Neuronal stem cell (in vitro differentiated cells): ENCODE results near the gene NCKIPSD.

Experiments
- DNase-seq: peaks from one replicate; pipeline ENCODE4 v3.0.0-alpha.2; 2013; ENCODE audit warnings: low spot score
- H2AFZ ChIP-seq: one replicate; pipeline ENCODE4 v1.6.1; 2013; ENCODE audit warnings: mild to moderate bottlenecking, low read length, inconsistent platforms
- H2AK5ac ChIP-seq: 2 replicates; pipeline ENCODE4 v1.6.1; 2013; ENCODE audit warnings: low read depth, mild to moderate bottlenecking, inconsistent platforms, low read length, moderate library complexity, mixed read lengths
- H2BK120ac ChIP-seq: 2 replicates; pipeline ENCODE4 v1.6.1; 2013; ENCODE audit warnings: low read depth, mild to moderate bottlenecking, inconsistent platforms, low read length, moderate library complexity, mixed read lengths
- H2BK12ac ChIP-seq: one replicate; pipeline ENCODE4 v1.6.1; 2013; ENCODE audit warnings: low read length, inconsistent platforms
- H2BK15ac ChIP-seq: 2 replicates; pipeline ENCODE4 v1.6.1; 2013; ENCODE audit warnings: mild to moderate bottlenecking, low read length, inconsistent platforms, mixed read lengths
- H2BK5ac ChIP-seq: one replicate; pipeline ENCODE4 v1.6.1; 2013; ENCODE audit warnings: inconsistent platforms, mild to moderate bottlenecking, low read length, moderate library complexity
- H3K14ac ChIP-seq: one replicate; pipeline ENCODE4 v1.6.1; 2013; ENCODE audit warnings: low read length, inconsistent platforms
- H3K18ac ChIP-seq: 2 replicates; pipeline ENCODE4 v1.6.1; 2013; ENCODE audit warnings: low read length, inconsistent platforms
- H3K23ac ChIP-seq: 2 replicates; pipeline ENCODE4 v1.6.1; 2013; ENCODE audit warnings: low read depth, mild to moderate bottlenecking, mixed read lengths, low read length, inconsistent platforms; ENCODE audit not compliant: poor library complexity
- H3K27ac ChIP-seq: replicated peaks from 3 replicates; pipeline ENCODE4 v1.5.1; 2013; ENCODE audit warnings: low read length, inconsistent platforms
- H3K27me3 ChIP-seq, 3 experiments: 2 replicates each; pipeline ENCODE4 v1.6.1; 2013; ENCODE audit warnings: low read length in 3 of 3, mild to moderate bottlenecking in 2 of 3, inconsistent platforms in 1 of 3, low read depth in 1 of 3, mixed read lengths in 1 of 3, moderate library complexity in 1 of 3; ENCODE audit not compliant: control insufficient read depth in 3 of 3, insufficient read depth in 3 of 3
- H3K36me3 ChIP-seq, 2 donors: replicated peaks in 1 of 2; 2 replicates each; pipeline ENCODE4 v1.6.1; 2013; ENCODE audit warnings: low read length in 2 of 2; ENCODE audit not compliant: control insufficient read depth in 2 of 2, insufficient read depth in 2 of 2
- H3K4ac ChIP-seq: 2 replicates; pipeline ENCODE4 v1.6.1; 2013; ENCODE audit warnings: inconsistent platforms, mild to moderate bottlenecking, low read length, moderate library complexity
- H3K4me1 ChIP-seq, 2 donors: 1 replicate in 1 of 2; 2 replicates in 1 of 2; pipeline ENCODE4 v1.6.1; 2013; ENCODE audit warnings: low read length in 2 of 2, low read depth in 1 of 2; ENCODE audit not compliant: control insufficient read depth in 2 of 2, insufficient read depth in 1 of 2
- H3K4me2 ChIP-seq: one replicate; pipeline ENCODE4 v1.6.1; 2013; ENCODE audit warnings: mild to moderate bottlenecking, low read length, inconsistent platforms; ENCODE audit not compliant: insufficient read depth, poor library complexity, severe bottlenecking
- H3K4me3 ChIP-seq, 2 donors: 2 replicates each; pipeline ENCODE4 v1.5.1; 2013; ENCODE audit warnings: low read length in 2 of 2, mild to moderate bottlenecking in 2 of 2, inconsistent platforms in 1 of 2, moderate library complexity in 1 of 2
- H3K79me1 ChIP-seq: one replicate; pipeline ENCODE4 v1.6.1; 2013; ENCODE audit warnings: low read depth, mild to moderate bottlenecking, inconsistent platforms, low read length, moderate library complexity
- H3K9ac ChIP-seq: one replicate; pipeline ENCODE4 v1.6.1; 2013; ENCODE audit warnings: mild to moderate bottlenecking, low read depth, low read length, inconsistent platforms; ENCODE audit not compliant: poor library complexity
- H3K9me3 ChIP-seq, 2 donors: replicated peaks in 1 of 2; 2 replicates each; pipeline versions ENCODE3 to v1.6.1; 2013; ENCODE audit warnings: low read length in 2 of 2, mild to moderate bottlenecking in 2 of 2, inconsistent platforms in 1 of 2, low read depth in 1 of 2, mixed read lengths in 1 of 2, moderate library complexity in 1 of 2; ENCODE audit not compliant: control insufficient read depth in 2 of 2, insufficient read depth in 1 of 2
- H4K8ac ChIP-seq: one replicate; pipeline ENCODE4 v1.6.1; 2013; ENCODE audit warnings: low read depth, mild to moderate bottlenecking, inconsistent platforms, low read length, moderate library complexity
- H4K91ac ChIP-seq: one replicate; pipeline ENCODE4 v1.6.1; 2013; ENCODE audit warnings: low read length, low read depth, mild to moderate bottlenecking, inconsistent platforms; ENCODE audit not compliant: poor library complexity
- WGBS, 2 donors: extraction: QIAGEN DNeasy Blood & Tissue Kit; methylation state at CpG; one replicate each; pipeline ENCODE4 v1.1.7; 2013; ENCODE audit warnings: missing lambda C conversion rate in 2 of 2, mixed read lengths in 1 of 2; ENCODE audit not compliant: insufficient read length in 2 of 2, insufficient replicate concordance in 1 of 2; ENCODE audit errors: extremely low coverage in 2 of 2; 5-methylcytosine and 5-hydroxymethylcytosine counted together

NCKIPSD gene

GRCh38 chr3:48693826-48694225 lies 8.1 kb upstream of the NCKIPSD start:
- WGBS, 2 donors, result no CpG with 5 or more reads among the region's 8 CpGs
- Histone ChIP-seq H3K27ac (no peak overlapping the region), H3K18ac (no peak overlapping the region), H2BK5ac (no peak overlapping the region), H3K4ac (no peak overlapping the region), H3K9me3 (no peaks in the 10 kb centered on the region), H3K4me1 (peaks cover 0 to 10% of the 10 kb centered on the region in 2 donors), H3K36me3 (peaks cover 39 to 93% of the 10 kb centered on the region in 2 donors), H3K23ac (peak overlapping the region; percentile 32), H3K14ac (no peak overlapping the region), H3K4me3 (no peak overlapping the region), H4K8ac (no peak overlapping the region), H2BK120ac (no peak overlapping the region), H2BK12ac (no peak overlapping the region), H2AFZ (no peak overlapping the region), H3K27me3 (no peaks in the 10 kb centered on the region), H3K9ac (no peak overlapping the region), H3K4me2 (no peak overlapping the region), H2AK5ac (peak overlapping the region; percentile 10), H2BK15ac (no peak overlapping the region), H4K91ac (no peak overlapping the region), H3K79me1 (peaks cover 5% of the 10 kb centered on the region)
- DNase-seq, result no peak

GRCh38 chr3:48692551-48692950 lies 6.8 kb upstream of the NCKIPSD start:
- H3K9me3 ChIP-seq, result no peaks in the 10 kb centered on the region
- no peak overlapping the region for H3K18ac ChIP-seq
- H2BK120ac ChIP-seq, result no peak overlapping the region
- no peak overlapping the region for H3K4ac ChIP-seq
- no peak for DNase-seq
- peaks cover 0 to 10% of the 10 kb centered on the region in 2 donors for H3K4me1 ChIP-seq
- no peak overlapping the region for H2AFZ ChIP-seq
- H3K4me3 ChIP-seq, result no peak overlapping the region
- no peak overlapping the region for H3K27ac ChIP-seq
- H3K36me3 ChIP-seq, result peaks cover 48 to 93% of the 10 kb centered on the region in 2 donors
- no peaks in the 10 kb centered on the region for H3K27me3 ChIP-seq
- no peak overlapping the region for H3K14ac ChIP-seq
- no peak overlapping the region for H3K4me2 ChIP-seq
- H2BK5ac ChIP-seq, result no peak overlapping the region
- peaks cover 5% of the 10 kb centered on the region for H3K79me1 ChIP-seq
- H2BK15ac ChIP-seq, result no peak overlapping the region
- no peak overlapping the region for H3K23ac ChIP-seq
- no peak overlapping the region for H4K91ac ChIP-seq
- H3K9ac ChIP-seq, result no peak overlapping the region
- no peak overlapping the region for H4K8ac ChIP-seq
- H2AK5ac ChIP-seq, result no peak overlapping the region
- no peak overlapping the region for H2BK12ac ChIP-seq

GRCh38 chr3:48690846-48691458 lies 5.2 kb upstream of the NCKIPSD start:
- H2BK15ac ChIP-seq, result no peak overlapping the region
- H2BK12ac ChIP-seq, result no peak overlapping the region
- no peak for DNase-seq
- H2BK120ac ChIP-seq, result no peak overlapping the region
- H2BK5ac ChIP-seq, result no peak overlapping the region
- H3K36me3 ChIP-seq, result peaks cover 51 to 89% of the 10 kb centered on the region in 2 donors
- no peak overlapping the region for H3K18ac ChIP-seq
- H3K9ac ChIP-seq, result no peak overlapping the region
- H2AFZ ChIP-seq, result no peak overlapping the region
- peaks cover 0 to 10% of the 10 kb centered on the region in 2 donors for H3K4me1 ChIP-seq
- no peaks in the 10 kb centered on the region for H3K9me3 ChIP-seq
- no peak overlapping the region for H3K14ac ChIP-seq
- no peak overlapping the region for H2AK5ac ChIP-seq
- no peaks in the 10 kb centered on the region for H3K27me3 ChIP-seq
- WGBS, 2 donors, result no CpG with 5 or more reads among the region's 2 CpGs
- no peak overlapping the region for H4K8ac ChIP-seq
- H3K23ac ChIP-seq, result no peak overlapping the region
- no peak overlapping the region for H3K27ac ChIP-seq
- no peak overlapping the region for H3K4ac ChIP-seq
- H3K4me3 ChIP-seq, result no peak overlapping the region
- H3K4me2 ChIP-seq, result no peak overlapping the region
- no peak overlapping the region for H4K91ac ChIP-seq
- peaks cover 5% of the 10 kb centered on the region for H3K79me1 ChIP-seq

- H3K27ac ChIP-seq, result no peak overlapping the region
- H2AK5ac ChIP-seq, result no peak overlapping the region
- no peak overlapping the region for H4K8ac ChIP-seq
- no peak overlapping the region for H3K23ac ChIP-seq
- no peak overlapping the region for H3K4ac ChIP-seq
- no peak overlapping the region for H3K9ac ChIP-seq
- H3K79me1 ChIP-seq, result peaks cover 5% of the 10 kb centered on the region
- no peak overlapping the region for H3K4me2 ChIP-seq
- H3K14ac ChIP-seq, result no peak overlapping the region
- no peak overlapping the region for H2BK120ac ChIP-seq
- no peak overlapping the region for H2AFZ ChIP-seq
- peaks cover 48 to 74% of the 10 kb centered on the region in 2 donors for H3K36me3 ChIP-seq
- no peaks in the 10 kb centered on the region for H3K27me3 ChIP-seq
- no peaks in the 10 kb centered on the region for H3K9me3 ChIP-seq
- no CpG with 5 or more reads among the region's 5 CpGs for WGBS, 2 donors
- no peak overlapping the region for H3K4me3 ChIP-seq
- H2BK12ac ChIP-seq, result no peak overlapping the region
- no peak overlapping the region for H4K91ac ChIP-seq
- H3K4me1 ChIP-seq, result peaks cover 4 to 7% of the 10 kb centered on the region in 2 donors
- no peak overlapping the region for H2BK15ac ChIP-seq
- no peak overlapping the region for H3K18ac ChIP-seq
- H2BK5ac ChIP-seq, result no peak overlapping the region
- no peak for DNase-seq
Observed at GRCh38 chr3:48689384-48689783, 3.7 kb upstream of the NCKIPSD start.
